NCI-H2107 treated with DMSO at 0.1 percent for 48 hours (cell line): Measurements from ENCODE around the gene KAZALD1.

Source experiments
- DNase-seq: peaks from one replicate; lab custom pipeline; 2025; ENCODE audit not compliant: unreplicated experiment; lab: John Stamatoyannopoulos, UW

Gene KAZALD1

DNA sequence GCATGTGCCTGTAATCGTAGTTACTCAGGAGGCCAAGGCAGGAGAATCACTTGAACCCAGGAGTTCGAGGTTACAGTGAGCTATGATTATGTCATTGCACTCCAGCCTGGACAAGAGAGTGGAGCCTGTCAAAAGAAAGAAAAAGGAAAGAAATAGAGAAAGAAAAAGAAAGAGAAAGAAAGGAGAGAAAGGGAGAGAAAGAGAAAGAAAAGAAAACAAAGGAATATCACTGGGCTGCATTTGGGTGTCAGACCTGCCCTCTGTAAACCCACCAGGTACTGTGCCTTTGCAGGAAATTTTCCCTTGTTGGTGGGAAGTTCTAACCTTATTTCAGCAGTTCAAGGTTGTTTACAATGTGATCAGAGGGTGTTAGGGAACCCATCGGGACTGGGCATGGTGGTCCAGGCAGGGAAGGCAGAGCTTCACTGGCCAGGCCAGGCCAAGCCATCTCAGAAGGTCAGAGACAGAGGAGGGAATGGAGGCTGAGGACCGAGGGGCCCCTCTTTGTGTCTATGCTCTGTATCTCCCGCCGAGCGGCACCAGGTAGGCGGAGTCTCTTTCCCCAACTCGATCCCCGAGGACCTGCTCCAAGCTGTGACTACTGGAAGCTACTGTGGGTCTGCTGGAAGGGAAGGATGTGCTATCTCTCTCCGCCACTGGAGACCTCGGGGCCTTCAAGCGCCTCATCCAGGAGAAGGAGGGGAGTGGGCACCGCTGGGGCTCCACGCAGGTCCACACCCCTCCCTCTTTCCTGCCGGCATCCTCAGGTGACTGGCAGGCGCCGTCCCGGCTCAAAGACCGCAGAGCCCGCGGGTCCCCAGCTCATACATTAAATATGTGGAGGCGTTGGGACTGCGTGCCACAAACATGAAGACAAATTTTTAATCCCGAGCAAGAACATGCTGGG is 15.2 kb upstream of the KAZALD1 start:
- DNase-seq: no peak

DNA sequence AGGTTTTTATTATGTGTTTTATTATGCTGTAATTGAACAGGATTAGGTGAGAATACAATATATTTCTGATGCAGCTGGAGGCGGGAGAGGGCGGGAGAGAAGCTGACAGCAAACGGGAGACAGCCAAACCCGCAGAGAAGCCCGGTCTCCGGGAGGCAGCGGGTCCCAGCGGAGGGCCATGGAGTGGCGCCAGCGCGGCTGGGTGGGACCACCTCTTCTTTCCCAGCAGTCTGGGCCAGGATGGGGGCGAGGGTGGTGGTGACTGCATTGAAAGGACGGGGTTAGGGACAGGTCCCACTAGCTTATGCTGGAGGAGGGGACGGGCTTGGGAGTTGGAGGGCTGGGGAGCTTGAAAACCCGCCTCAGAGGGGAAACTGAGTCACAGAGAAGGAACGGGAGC is 14.5 kb upstream of the KAZALD1 start:
- no peak for DNase-seq

GRCh38 chr10:101047961-101048892 is 13.6 kb upstream of the KAZALD1 start:
- peak; percentile 59 for DNase-seq

DNA sequence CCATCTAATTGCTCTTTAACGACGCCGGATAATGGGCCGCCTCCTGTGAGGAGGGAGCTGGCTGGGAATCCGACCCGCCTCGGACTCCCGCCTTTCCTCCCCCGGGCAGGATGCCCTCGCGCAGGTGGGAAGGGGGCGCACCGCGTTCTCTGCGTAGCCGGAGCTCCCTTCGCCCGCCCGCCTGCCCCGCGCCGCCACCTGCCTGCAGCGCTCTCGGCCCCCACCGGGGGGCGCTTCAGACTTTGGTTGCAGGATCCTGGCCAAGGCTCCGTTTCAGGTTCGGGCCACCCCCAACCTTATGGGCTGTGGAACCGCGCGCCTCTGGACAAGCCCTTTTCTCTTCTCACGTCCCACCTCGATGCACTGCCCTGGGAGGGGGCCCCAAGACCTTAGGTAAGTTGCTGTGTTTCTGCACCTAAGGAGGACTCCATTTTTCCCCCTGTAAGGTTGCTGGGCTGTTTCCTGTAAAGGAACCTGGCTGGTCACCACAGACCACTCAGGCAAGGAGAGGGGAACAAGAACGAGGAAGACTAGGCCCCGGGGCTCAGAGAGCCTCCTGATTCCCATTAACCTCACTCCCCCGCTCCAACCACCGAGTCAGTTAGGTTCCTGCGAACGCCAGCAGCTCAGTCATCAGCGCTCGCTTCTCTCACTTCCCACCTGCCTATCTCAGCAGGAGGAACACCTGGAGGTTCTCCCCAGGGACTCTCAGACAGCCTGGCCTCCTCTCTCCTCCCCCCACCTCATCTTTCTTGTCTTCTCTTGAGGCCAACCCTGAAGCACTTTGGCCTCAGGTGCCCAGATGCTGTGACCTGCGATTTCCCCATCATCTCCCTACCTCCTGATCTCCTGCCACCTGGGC is 11.3 kb upstream of the KAZALD1 start:
- peak; percentile 77 for DNase-seq

DNA sequence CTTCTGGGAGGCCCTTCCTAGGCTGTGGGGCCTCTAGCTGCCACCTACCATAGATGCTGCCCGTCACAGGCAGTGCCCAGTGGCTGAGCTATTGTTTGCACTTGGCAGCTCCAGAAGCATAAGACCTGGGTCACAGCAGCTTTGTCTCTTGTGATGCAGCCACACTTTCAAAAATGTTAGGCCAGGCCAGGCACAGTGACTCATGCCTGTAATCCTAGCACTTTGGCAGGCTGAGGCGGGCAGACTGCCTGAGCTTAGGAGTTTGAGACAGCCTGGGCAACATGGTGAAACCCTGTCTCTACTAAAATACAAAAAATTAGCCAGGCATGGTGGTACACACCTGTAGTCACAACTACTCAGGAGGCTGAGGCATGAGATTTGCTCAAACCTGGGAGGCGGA is 9.5 kb upstream of the KAZALD1 start:
- no peak for DNase-seq

DNA sequence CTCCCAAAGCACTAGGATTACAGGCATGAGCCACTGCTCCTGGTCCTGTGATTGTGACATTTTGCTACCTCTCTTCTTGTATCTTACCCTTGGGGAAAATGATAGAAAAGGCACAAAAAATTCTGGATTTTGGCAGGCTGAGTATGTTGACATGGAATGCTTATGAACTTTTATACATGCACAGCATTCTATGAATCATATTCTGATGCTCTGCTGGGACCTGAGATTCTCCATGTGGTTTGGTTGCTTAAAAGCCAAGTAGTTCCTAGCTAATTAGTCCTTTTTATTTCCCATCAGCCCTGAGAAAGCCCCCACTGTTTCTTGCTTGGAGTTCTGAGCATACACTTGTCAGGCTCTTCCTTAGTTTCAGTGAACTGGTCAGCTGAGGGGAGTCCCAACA is 8.3 kb upstream of the KAZALD1 start:
- DNase-seq: no peak

DNA sequence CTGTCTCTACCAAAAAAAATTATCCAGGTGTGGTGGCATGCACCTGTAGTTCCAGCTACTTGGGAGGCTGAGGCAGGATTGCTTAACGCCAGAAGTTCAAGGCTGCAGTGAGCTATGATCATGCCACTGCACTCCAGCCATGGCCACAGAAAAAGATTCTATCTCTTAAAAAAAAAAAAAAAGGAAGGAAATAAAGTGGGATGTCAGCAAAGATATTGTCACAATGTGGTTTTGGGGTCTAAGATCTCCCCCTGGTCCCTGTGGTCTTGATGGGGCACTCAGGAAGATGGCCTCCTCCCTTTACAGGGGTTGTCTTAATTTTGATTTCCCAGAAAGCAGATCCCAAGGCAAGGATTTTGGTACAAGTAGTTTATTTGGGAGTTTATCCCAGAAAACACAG is 7.4 kb upstream of the KAZALD1 start:
- DNase-seq: no peak

DNA sequence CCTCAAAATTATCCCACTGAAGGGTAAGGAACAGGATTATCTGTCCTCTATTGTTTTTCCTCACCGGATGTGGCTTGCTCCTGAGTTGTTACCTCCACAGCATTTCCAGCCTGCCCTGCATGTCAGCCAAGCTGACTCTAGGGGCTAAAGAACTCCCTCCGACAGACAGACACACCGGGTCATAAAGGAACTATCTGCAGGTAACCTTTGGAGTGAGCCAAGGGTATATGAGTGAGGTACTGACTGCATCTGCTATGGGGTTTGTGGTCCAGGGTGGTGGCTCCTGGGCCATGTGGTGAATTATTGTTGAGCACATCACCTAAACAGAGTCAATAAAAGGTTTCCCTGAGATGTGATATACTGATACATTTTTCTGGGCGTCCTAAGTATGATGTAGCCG is 6.9 kb upstream of the KAZALD1 start:
- DNase-seq: no peak

DNA sequence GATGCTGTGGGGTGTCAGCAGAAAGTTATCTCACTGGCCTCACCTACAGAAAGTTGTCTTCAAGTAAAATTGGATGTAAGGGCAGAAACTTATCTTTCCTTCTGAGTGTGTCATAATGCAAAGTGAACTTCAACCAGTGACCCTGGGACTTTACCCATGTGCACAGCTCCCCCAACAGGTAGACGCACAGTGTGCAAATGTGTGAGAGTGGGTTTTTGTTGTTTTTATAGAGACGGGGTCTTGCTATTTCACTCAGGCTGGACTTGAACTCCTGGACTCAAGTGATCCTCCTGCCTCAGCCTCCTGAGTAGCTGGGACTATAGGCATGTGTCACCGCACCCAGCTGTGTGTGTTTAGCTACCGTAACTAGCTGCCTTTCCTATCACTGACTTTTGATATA is 6.4 kb upstream of the KAZALD1 start:
- DNase-seq: no peak

GRCh38 chr10:101056365-101057151 is 5.2 kb upstream of the KAZALD1 start:
- DNase-seq: no peak

GRCh38 chr10:101060036-101060950 is 1.5 kb upstream of the KAZALD1 start:
- peak; percentile 80 for DNase-seq

DNA sequence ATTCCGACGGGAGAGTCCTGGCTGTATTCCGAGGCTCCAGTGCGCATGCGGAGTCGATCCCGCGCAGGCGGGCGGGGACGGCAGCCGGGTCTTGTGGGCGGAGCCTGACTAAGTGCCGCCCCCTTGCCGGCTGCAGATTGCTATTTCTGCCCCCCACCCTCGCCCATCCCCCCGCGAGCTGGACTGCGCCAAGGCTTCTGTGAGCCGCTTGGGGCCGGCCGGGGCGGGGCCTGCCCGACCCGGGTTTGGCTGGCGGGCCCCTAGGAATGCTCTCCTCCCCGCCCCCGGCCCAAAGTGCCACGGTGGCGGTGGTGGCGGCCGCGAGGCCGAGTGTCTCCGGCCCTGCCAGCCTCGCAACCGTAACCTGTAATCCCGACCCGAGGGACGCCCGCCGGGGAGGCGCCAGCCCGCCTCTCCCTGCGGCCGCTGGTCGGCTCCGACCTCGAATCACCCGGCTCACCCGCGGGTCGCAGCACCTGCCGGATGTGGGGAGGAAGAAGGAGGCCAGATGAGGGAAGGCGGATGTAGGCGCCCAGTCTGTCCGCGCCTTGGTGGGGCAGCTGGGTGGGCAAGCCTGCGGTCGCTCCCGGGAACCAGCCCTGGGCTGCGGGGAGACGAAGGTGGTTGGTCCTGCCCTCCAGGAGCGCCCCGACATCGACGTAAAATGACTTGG is 702 bp upstream of the KAZALD1 start:
- DNase-seq: peak; percentile 73

DNA sequence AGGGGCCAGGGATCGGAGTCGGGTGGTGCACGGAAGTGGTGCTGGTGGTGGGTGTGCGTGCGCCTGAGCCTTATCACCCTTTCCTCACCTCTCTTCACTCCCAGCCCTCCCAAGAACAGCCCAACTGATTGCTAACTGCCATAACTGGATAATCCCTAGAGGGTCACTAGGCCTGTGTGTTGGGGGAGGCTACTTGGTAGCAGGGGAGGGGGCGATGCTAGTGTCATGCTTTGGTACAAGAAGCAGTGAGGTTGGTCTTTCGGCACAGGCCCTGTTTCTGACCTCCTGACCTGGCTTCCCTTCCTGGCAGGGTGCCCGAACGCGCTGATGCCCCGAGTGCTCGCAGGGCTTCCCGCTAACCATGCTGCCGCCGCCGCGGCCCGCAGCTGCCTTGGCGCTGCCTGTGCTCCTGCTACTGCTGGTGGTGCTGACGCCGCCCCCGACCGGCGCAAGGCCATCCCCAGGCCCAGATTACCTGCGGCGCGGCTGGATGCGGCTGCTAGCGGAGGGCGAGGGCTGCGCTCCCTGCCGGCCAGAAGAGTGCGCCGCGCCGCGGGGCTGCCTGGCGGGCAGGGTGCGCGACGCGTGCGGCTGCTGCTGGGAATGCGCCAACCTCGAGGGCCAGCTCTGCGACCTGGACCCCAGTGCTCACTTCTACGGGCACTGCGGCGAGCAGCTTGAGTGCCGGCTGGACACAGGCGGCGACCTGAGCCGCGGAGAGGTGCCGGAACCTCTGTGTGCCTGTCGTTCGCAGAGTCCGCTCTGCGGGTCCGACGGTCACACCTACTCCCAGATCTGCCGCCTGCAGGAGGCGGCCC is 652 bp downstream of the KAZALD1 start:
- no peak for DNase-seq

GRCh38 chr10:101063050-101063525 is 1.3 kb downstream of the KAZALD1 start:
- DNase-seq: no peak

- no peak for DNase-seq
Measured at GRCh38 chr10:101063548-101064414, 2.0 kb downstream of the KAZALD1 start.

- DNase-seq: no peak
Measured at GRCh38 chr10:101064415-101065030, 2.7 kb downstream of the KAZALD1 start.
